HG02973 (cell line): ENCODE data around the gene ABI2.
"Not testable (repeated sequence)": the region's sequence is repeated elsewhere in the genome, so short reads cannot be mapped to it uniquely, and the experiment has no call there.

Source experiments
- ATAC-seq: cut with Tn5 transposase; IDR thresholded peaks from one replicate; pipeline ENCODE4 v1.9.1; 2021; ENCODE audit warnings: moderate library complexity; ENCODE audit not compliant: unreplicated experiment

ABI2 gene

DNA sequence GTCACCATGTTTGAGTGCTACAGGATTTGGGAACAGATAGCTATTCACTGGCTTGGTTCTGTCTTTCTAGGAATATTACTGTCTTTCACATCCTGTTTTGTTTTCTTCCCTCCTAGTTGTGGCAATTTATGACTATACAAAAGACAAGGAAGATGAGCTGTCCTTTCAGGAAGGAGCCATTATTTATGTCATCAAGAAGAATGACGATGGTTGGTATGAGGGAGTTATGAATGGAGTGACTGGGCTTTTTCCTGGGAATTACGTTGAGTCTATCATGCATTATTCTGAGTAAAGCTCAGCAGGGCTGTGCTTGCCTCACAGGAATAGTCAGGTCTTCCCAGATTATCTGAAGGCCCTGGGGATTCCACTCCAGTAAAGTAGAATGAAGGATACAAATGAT is 98.9 kb downstream of the ABI2 start:
- no peak for ATAC-seq

DNA sequence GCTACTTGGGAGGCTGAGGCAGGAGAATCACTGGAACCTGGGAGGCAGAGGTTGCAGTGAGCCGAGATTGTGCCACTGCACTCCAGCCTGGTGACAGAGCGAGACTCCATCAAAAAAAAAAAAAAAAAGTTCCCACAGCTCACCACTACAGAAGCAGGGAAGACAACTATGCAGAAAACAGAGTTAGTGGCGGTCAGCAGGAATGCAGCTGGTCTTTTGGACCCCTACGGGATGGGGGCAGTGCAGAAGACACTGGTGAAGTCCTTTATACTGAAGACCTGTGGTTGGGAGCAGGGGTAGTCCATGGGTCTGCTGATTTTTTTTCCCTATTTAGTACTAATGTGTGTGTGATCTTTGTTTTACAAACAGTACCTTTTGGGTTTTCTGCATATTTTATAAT is 101.4 kb downstream of the ABI2 start:
- not testable (repeated sequence) for ATAC-seq

GRCh38 chr2:203431391-203432185 is 103.4 kb downstream of the ABI2 start:
- no peak for ATAC-seq

GRCh38 chr2:203432811-203433210 is 104.6 kb downstream of the ABI2 start:
- no peak for ATAC-seq

- no peak for ATAC-seq
Measured at GRCh38 chr2:203436496-203436895, 108.3 kb downstream of the ABI2 start.

DNA sequence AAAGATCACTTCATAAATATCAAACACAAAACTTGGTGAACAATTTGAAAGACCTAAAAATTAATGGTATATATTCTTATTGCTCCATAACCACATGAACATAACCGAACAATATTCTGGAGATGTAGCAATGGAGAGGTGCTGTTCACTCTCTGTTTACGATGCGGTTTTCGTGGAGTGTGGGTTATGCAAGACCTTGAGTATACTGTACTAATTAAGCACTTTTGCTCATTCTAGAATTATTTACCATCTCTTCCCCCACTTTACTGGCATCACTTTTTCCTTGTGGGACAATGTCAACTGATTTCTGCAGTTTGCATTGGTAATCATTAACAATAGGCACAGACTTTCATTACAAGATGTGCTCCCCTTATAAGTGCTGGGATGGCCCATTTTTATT is 109.3 kb downstream of the ABI2 start:
- ATAC-seq = no peak

DNA sequence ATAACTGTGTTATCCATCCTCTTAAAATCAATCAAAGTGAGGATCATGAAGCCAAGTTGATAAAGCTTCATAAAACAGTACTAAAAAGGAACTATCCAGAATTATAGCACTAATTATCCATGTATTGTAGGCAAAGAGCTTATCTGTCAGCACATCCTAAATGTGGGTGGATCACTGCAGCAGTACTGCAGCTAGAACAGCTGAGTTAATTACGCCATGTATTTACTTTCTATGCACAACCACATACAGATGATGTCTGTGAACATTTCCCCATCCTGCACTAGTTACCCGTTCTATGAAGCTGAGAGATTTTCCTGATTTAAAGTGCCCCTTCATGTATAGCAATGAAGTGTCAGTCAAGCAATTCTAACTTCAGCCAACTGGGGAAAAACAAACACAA is 110.3 kb downstream of the ABI2 start:
- ATAC-seq = no peak

DNA sequence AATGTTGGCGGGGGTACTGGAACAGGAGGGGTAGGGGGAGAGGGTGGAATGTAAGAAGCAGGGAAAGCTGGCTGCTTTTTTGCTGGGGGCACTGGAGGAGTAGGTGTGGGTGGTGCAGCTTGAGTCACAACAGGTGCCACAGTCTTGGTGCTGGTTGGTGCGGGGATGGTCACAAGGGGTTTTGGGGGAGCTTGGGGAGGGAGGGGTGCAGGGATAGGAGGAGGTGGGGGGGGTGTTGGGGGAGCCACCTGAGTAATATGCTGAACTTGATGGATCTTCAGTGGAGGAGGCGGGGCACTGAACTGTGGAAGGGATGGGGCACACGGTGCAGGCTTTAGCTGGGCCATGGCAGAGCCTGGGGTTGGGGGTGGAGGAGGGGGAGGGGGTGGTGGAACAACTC is 112.5 kb downstream of the ABI2 start:
- ATAC-seq = no peak

- no peak for ATAC-seq
Measured at GRCh38 chr2:203441463-203441862, 113.3 kb downstream of the ABI2 start.

DNA sequence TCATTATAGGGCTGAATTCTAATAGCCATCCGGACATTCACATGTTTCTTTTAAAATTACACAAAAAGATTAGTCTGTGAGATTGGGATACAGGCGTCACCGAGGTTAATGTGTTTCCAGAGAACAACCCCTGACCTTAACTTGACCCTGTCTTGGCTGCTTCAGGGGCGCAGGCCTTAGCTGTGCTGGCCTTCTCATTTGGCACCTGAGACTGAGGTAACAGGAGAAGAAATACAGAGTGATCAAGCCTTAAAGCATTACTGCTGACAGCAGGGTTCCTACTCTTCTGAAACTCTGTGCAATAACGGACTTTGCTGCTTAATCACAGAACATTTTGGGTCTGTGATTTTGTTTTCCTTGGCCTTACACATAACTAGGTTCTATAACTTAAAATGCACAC is 114.3 kb downstream of the ABI2 start:
- ATAC-seq = no peak

- no peak for ATAC-seq
Measured at GRCh38 chr2:203444738-203445137, 116.5 kb downstream of the ABI2 start.

GRCh38 chr2:203446071-203446481 is 117.9 kb downstream of the ABI2 start:
- no peak for ATAC-seq

DNA sequence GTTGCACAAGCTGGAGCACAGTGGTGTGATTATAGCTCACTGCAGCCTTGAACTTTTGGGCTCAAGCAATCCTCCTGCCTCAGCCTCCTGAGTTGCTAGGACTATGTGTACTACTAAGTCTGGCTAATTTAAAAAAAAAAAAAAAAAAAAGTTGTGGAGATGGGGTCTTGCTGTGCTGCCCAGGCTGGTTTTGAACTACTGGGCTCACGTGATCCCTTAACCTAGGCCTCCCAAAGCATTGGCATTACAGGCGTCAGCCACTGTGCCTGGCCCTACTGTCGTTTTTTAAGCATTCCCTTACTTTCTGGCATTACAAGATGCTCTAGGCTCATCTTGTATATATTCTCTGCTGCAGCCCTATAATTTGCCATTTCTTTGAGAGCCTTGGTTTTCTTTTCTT is 118.6 kb downstream of the ABI2 start:
- ATAC-seq = no peak

DNA sequence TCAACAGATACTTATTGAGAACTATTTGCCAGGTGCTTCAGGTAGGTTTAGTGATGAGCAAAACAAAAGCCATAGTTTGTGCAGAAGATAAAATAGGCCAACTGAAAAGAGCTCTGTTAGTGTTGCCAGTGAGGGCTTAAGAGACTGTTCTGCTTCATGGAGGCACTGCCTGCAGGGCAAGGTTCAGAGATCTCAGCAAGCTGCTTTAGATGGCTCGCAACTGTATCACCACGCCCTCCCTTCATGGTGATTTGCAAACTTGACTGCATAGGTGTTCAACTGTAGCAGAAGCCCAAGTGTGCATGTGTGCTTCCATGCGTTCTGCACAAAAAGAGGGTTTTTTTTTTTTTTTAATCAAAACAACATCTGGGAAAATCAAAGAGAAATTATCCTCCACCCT is 122.4 kb downstream of the ABI2 start:
- no peak for ATAC-seq

DNA sequence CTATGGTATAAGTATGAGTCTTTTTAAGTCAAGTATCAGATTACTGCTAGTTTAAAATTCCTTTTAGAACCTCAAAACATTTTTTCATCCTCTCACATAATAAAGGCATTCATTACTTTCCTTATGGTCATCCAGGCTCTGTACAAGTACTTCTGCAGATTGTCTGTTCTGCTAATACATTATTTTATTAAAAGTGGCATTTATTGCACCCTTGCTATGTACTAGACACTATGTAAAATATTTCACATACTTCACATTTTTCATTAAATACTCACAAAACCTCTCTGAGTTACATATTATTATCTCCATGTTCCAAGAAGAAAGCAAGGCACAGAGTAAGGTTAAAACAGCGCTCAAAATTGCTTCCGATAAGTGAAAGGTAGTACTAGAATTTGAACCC is 122.8 kb downstream of the ABI2 start:
- no peak for ATAC-seq

DNA sequence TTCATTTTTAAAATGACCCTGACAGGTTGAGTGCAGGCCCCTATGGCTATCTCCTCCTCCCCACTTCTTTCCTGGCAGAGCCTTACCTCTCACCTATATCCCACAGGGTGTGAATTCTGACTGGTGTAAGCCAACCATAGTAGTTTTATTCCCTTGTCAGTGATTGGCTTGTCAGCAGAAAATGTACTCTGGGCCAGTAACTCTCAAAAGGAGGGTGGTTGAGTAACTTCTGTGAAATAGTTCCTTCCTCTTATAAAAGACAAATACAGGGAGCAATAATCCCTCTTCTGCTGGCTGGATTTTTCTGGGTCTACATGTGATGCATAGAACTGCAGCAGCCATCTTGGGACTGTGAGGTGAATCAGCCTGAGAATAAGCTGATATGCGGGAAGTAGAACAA is 123.5 kb downstream of the ABI2 start:
- no peak for ATAC-seq

DNA sequence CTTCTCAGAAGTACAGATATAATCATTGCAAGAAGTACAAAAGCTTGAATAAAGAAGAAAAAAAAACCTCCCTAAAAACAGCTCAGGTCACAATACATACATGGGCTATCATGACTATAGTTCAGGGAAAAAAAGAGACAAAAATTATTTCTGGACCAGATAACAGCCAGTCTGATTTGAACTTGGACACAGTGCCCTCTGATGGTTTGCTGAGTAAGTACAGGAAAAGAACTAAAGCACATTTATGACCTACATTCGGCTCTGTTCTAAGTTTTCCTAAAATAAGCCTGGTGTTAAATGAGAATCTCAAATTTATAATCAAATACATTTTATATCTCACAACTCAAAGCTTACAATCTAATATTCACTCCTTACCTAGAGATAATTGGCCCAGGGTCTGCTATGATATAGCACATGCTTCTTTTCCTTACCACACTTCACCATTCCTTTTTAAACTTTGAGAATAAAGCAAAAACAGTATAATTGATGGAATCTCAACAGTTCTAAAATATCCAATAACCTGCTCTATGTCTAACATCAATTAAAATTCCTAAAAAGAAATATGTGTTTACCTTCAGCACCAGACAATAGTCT is 125.8 kb downstream of the ABI2 start:
- ATAC-seq = no peak

GRCh38 chr2:203455209-203455608 is 127.0 kb downstream of the ABI2 start:
- no peak for ATAC-seq

- no peak for ATAC-seq
Measured at GRCh38 chr2:203461746-203462145, 133.6 kb downstream of the ABI2 start.

DNA sequence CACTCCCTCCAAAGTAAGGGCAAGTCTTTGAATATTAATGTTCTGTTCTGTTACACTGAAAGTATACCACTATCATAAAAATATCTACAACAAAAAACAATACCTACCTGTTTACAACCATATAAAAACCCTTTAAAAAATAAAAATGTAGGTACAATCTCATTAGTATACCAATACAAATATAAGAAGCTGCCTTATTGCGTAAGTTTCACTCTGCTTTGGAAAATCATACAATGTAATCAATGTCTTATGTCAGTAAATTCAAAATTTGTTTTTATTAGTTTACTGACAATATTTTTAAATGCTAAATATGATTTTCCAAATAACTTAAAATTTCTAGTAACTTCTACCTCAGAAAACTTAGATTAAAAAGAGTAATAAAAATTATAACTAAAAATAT is 134.1 kb downstream of the ABI2 start:
- ATAC-seq = no peak

GRCh38 chr2:203463266-203463678 is 135.1 kb downstream of the ABI2 start:
- ATAC-seq = no peak

DNA sequence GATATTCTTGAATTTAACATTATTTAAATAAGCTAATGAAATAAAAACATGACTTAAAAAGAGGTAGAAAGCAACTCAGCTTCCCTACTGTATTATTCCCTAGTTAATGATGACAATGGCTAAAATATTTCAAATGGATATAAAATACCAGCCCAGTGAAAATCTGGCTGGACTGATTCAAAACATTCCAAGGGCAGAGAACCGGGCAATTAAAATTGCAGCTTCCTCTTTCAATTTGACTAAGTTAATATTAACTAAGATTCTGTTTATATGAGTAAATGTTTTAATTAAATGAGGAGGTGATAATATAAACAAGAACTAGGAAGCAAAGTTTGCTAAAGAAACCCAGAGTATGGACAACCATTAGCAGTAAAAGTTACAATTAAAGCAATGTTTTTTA is 141.4 kb downstream of the ABI2 start:
- no peak for ATAC-seq

- ATAC-seq = no peak
Measured at GRCh38 chr2:203470371-203470770, 142.2 kb downstream of the ABI2 start.
